PC-3 (cell line): ENCODE results near the gene CFAP73. TPM values are rescaled to one million over a fixed set of nuclear protein-coding genes. Genes with fewer than 3 reads are reported as not detected.

Experiments used
- ATAC-seq: fragments of 200-7000 bp; cut with Tn5 transposase; 2 replicates; pipeline ENCODE4 v1.9.1; 2020; ENCODE audit warnings: mild to moderate bottlenecking, moderate library complexity
- BruUV-seq: library from RNA; stranded (reverse); fragments of 400-500 nt; replicated peaks from 2 replicates; lab custom pipeline; 2021; lab: Mats Ljungman, UMichigan
- CTCF ChIA-PET: fragments of 300-600 bp; sonication (Branson Sonifier 250); formaldehyde crosslinking; loops from one replicate; lab custom pipeline; 2022; ENCODE audit warnings: antibody characterized with exemption; lab: Charles Lee
- POLR2A ChIA-PET: fragments of 300-600 bp; sonication (Branson Sonifier 250); formaldehyde crosslinking; loops from one replicate; lab custom pipeline; 2022; ENCODE audit warnings: antibody characterized with exemption; ENCODE audit not compliant: unreplicated experiment; lab: Charles Lee
- DNase-seq: peaks from one replicate; pipeline ENCODE4 v3.0.0-alpha.2; 2015
- H2AFZ ChIP-seq: fragments of 300-600 bp; sonication (generic); 2 replicates; pipeline ENCODE4 v1.6.0; 2016; ENCODE audit warnings: antibody characterized with exemption, low read length
- H3F3A ChIP-seq: fragments of 300-600 bp; sonication (generic); one replicate; pipeline ENCODE4 v1.6.0; 2017; ENCODE audit warnings: antibody characterized with exemption, low read length, control low read depth, mild to moderate bottlenecking; ENCODE audit not compliant: unreplicated experiment
- H3K27ac ChIP-seq: fragments of 300-600 bp; sonication (generic); 2 replicates; pipeline ENCODE4 v1.5.1; 2016; ENCODE audit warnings: mild to moderate bottlenecking, low read length
- H3K27me3 ChIP-seq: fragments of 300-600 bp; sonication (generic); 2 replicates; pipeline ENCODE4 v1.6.1; 2016; ENCODE audit warnings: low read length, mixed read lengths
- H3K36me3 ChIP-seq: fragments of 300-600 bp; sonication (generic); 2 replicates; pipeline ENCODE4 v1.6.1; 2016; ENCODE audit warnings: low read depth, mixed run types, low read length, mixed read lengths
- H3K4me1 ChIP-seq: fragments of 300-600 bp; sonication (generic); 2 replicates; pipeline ENCODE4 v1.5.1; 2016; ENCODE audit warnings: low read length; ENCODE audit not compliant: insufficient read depth
- H3K4me2 ChIP-seq: fragments of 300-600 bp; sonication (generic); 2 replicates; pipeline ENCODE4 v1.6.0; 2016; ENCODE audit warnings: low read length
- H3K4me3 ChIP-seq: fragments of 300-600 bp; sonication (generic); 2 replicates; pipeline ENCODE4 v1.5.1; 2016; ENCODE audit warnings: mild to moderate bottlenecking, low read length, mixed read lengths
- H3K79me2 ChIP-seq: fragments of 300-600 bp; sonication (generic); 2 replicates; pipeline ENCODE4 v1.6.1; 2017; ENCODE audit warnings: low read length, mixed read lengths
- H3K9ac ChIP-seq: fragments of 300-600 bp; sonication (generic); 2 replicates; pipeline ENCODE4 v1.6.0; 2016; ENCODE audit warnings: mild to moderate bottlenecking, low read length
- H3K9me2 ChIP-seq: fragments of 300-600 bp; sonication (generic); replicated peaks from 2 replicates; pipeline ENCODE4 v1.6.1; 2016; ENCODE audit warnings: mixed run types, low read length, mixed read lengths
- H3K9me3 ChIP-seq: fragments of 300-600 bp; sonication (generic); 2 replicates; pipeline ENCODE4 v1.6.1; 2016; ENCODE audit warnings: low read length, mixed read lengths
- H4K20me1 ChIP-seq: fragments of 300-600 bp; sonication (generic); 2 replicates; pipeline ENCODE4 v1.6.1; 2016; ENCODE audit warnings: low read length, mixed read lengths
- EZH2 ChIP-seq: fragments of 300-600 bp; sonication (generic); IDR thresholded peaks from one replicate; pipeline ENCODE4 v1.6.1; 2017; ENCODE audit warnings: antibody characterized with exemption, mild to moderate bottlenecking, low read length; ENCODE audit not compliant: unreplicated experiment
- EZH2phosphoT487 ChIP-seq: fragments of 300-600 bp; sonication (generic); IDR thresholded peaks from 2 replicates; pipeline ENCODE4 v1.6.1; 2018; ENCODE audit warnings: mild to moderate bottlenecking, antibody characterized with exemption, low read length, borderline replicate concordance
- intact Hi-C: fragments of 100-400 bp; cut with micrococcal nuclease; formaldehyde crosslinking; loops from 2 replicates; pipeline ENCODE4 v1.9.0; 2023
- total RNA-seq: library from RNA; depleted of rRNA; stranded (reverse); fragments of >200 nt; gene quantifications from 2 replicates; pipeline ENCODE4 v1.2.3, GENCODE V29; 2014
- TF ChIP-seq, protein P1 (sequence below): fragments of 300-600 bp; sonication (generic); conservative IDR thresholded peaks from 2 replicates; pipeline ENCODE4 v1.5.1; 2017; ENCODE audit warnings: antibody characterized with exemption, low read depth, mild to moderate bottlenecking, low read length

Gene CFAP73
- total RNA-seq, 1 experiment from 2014 or later: not detected

DNA sequence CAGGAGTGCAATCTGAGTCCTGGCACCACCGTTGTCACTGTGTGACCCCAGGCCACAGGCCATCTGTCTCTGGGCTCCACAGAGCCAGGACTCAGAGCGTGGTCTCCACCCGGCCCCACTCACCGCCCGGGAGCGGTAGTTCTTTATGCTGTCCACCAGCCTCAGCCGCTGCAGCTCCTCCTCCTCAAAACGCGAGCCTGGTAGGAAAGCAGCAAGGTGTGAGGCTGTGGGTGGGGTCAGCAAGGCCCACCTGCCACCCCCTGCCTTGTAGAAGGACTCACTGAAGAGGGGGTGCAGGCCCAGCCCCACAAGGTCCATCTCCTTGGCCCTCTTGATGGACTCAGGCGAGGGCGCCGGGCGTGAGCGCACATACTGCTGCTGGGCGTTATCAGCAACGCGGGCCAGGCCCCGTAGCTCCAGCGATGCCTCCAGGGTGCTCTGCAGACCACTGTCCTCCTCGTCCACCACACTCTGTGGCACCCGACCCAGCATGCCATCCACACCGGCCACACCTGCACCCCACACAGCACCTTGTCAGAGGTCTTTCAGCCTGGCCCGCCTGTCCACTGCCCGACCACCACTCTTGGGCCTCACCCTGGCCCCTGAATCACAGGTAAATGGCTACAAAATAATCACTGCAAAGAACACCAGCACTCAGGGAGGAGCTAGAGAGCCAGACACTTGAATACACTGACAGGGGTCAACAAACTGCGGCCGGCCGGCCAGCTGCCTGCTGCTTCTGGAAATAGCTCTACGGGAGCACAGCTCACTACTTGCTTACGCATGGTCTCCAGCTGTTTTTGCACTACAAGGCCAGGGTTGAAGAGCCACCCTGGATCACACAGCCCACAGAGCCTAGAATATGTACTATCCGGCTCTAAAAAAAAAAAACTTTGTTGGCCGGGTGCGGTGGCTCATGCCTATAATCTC lies 16.3 kb downstream of the CFAP73 start:
- no peak for DNase-seq
- Histone ChIP-seq H3K27me3 (no peaks in the 10 kb centered on the region), H3K27ac (no peak overlapping the region), H3K4me2 (no peak overlapping the region), H3K36me3 (peaks cover 78% of the 10 kb centered on the region), H3K9ac (no peak overlapping the region), H3K4me1 (peaks cover 9% of the 10 kb centered on the region), H3K79me2 (no peaks in the 10 kb centered on the region), H3K4me3 (no peak overlapping the region), H2AFZ (no peak overlapping the region), H3K9me2 (no peaks in the 10 kb centered on the region), H3F3A (no peaks in the 10 kb centered on the region), H3K9me3 (no peaks in the 10 kb centered on the region), H4K20me1 (peaks cover 10% of the 10 kb centered on the region; the same call in 1 of the 2 replicates)
- intact Hi-C loops: no loop called here
- BruUV-seq: no TSS peak
- no peak for ATAC-seq
- ChIA-PET POLR2A (no interaction called here), CTCF (no interaction called here)
- TF ChIP-seq EZH2phosphoT487 (no peak), EZH2 (no peak)
- TF ChIP-seq, protein P1, sequence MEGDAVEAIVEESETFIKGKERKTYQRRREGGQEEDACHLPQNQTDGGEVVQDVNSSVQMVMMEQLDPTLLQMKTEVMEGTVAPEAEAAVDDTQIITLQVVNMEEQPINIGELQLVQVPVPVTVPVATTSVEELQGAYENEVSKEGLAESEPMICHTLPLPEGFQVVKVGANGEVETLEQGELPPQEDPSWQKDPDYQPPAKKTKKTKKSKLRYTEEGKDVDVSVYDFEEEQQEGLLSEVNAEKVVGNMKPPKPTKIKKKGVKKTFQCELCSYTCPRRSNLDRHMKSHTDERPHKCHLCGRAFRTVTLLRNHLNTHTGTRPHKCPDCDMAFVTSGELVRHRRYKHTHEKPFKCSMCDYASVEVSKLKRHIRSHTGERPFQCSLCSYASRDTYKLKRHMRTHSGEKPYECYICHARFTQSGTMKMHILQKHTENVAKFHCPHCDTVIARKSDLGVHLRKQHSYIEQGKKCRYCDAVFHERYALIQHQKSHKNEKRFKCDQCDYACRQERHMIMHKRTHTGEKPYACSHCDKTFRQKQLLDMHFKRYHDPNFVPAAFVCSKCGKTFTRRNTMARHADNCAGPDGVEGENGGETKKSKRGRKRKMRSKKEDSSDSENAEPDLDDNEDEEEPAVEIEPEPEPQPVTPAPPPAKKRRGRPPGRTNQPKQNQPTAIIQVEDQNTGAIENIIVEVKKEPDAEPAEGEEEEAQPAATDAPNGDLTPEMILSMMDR: no peak

DNA sequence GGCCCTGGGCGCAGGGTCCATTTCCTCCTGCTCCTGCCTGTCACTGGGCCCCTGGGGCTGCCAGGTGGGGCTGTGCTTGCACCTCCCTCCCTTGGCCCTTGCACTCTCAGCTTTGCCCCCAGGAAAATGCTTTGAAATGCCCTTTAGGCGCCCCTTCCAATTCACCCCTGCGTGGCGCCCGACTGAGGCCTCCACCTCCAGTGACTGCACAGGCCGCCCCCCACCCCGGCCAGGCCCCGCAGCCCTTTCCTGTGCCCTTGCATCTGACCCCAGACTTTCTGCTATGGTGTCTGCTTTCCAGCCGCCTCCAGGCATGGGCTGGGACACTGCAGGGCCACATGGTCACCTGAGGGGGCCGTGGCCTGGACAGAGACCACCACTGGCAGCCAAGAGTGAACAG lies 18.3 kb downstream of the CFAP73 start:
- H3K9ac ChIP-seq: no peak overlapping the region
- ChIA-PET POLR2A (interaction anchor here (0.6 kb wide), 1 partner anchor 11 kb away, joined by 3 read pairs; no protein-coding TSS in a partner anchor), CTCF (no interaction called here)
- H2AFZ ChIP-seq: no peak overlapping the region
- no peaks in the 10 kb centered on the region for H3F3A ChIP-seq
- ATAC-seq (no peak), DNase-seq (no peak)
- H4K20me1 ChIP-seq: peaks cover 4% of the 10 kb centered on the region; the same call in 1 of the 2 replicates
- H3K4me1 ChIP-seq: 0 out of 2 replicates have a peak, but pooled peaks cover under 1% of the 10 kb centered on the region
- H3K27me3 ChIP-seq: no peaks in the 10 kb centered on the region
- no peak for TF ChIP-seq EZH2phosphoT487
- TF ChIP-seq, protein P1: no peak
- no peak for TF ChIP-seq EZH2
- no peak overlapping the region for H3K4me2 ChIP-seq
- no peaks in the 10 kb centered on the region for H3K9me3 ChIP-seq
- no peak overlapping the region for H3K4me3 ChIP-seq
- no peaks in the 10 kb centered on the region for H3K79me2 ChIP-seq
- intact Hi-C loops: no loop called here
- H3K9me2 ChIP-seq: no peaks in the 10 kb centered on the region
- BruUV-seq: no TSS peak
- no peak overlapping the region for H3K27ac ChIP-seq
- peaks cover 83% of the 10 kb centered on the region for H3K36me3 ChIP-seq

DNA sequence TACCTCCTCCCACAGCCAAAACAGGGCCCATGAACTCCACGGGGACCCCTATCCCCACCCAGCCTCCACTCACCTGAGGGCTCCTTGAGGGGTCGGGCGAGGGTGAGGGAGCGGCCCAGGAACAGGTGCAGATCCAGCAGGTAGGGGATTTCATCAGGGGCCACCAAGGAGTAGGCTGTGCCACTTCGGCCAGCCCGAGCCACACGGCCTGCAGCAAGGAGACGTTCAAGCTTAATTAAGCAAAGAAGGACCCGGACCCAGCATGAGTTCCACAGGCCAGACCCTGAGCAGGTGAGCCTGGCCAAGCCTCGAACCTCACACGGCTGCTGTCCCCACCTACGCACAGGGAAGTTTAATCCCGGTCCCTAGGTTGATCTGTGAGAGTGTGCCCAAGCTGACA lies 20.2 kb downstream of the CFAP73 start:
- Histone ChIP-seq H3K27ac (no peak overlapping the region), H3K4me3 (no peak overlapping the region), H3F3A (no peaks in the 10 kb centered on the region), H4K20me1 (0 out of 2 replicates have a peak, but pooled peaks cover 4% of the 10 kb centered on the region), H3K4me2 (no peak overlapping the region), H3K9ac (no peak overlapping the region), H3K4me1 (no peaks in the 10 kb centered on the region), H2AFZ (no peak overlapping the region), H3K9me3 (no peaks in the 10 kb centered on the region), H3K36me3 (peaks cover 91% of the 10 kb centered on the region), H3K27me3 (no peaks in the 10 kb centered on the region), H3K9me2 (no peaks in the 10 kb centered on the region), H3K79me2 (no peaks in the 10 kb centered on the region)
- no peak for ATAC-seq
- TF ChIP-seq, protein P1: no peak
- no peak for TF ChIP-seq EZH2
- no peak for TF ChIP-seq EZH2phosphoT487
- ChIA-PET CTCF (no interaction called here), POLR2A (interaction anchor here (0.5 kb wide), 1 partner anchor 124 kb away, joined by 5 read pairs; no protein-coding TSS in a partner anchor)
- intact Hi-C loops: no loop called here
- no TSS peak for BruUV-seq
- DNase-seq: no peak
